Colonic mucosa (tissue), 4 donors: ENCODE results near the gene PRPH. TPM values are rescaled to one million over a fixed set of nuclear protein-coding genes. Genes with fewer than 3 reads are reported as not detected.

ENCODE experiments used
- DNase-seq: peaks from one replicate; pipeline ENCODE4 v3.0.0-alpha.2; 2020
- H3K27ac ChIP-seq: fragments of 200-600 bp; one replicate; pipeline ENCODE4 v1.8.0; 2021
- H3K27me3 ChIP-seq: fragments of 200-600 bp; one replicate; pipeline ENCODE4 v1.8.0; 2021
- H3K36me3 ChIP-seq: fragments of 200-600 bp; one replicate; pipeline ENCODE4 v1.8.0; 2021
- H3K4me1 ChIP-seq: fragments of 200-600 bp; one replicate; pipeline ENCODE4 v1.8.0; 2021; ENCODE audit warnings: mild to moderate bottlenecking
- H3K4me3 ChIP-seq: fragments of 200-600 bp; one replicate; pipeline ENCODE4 v1.8.0; 2021
- H3K9ac ChIP-seq, 2 donors: one replicate each; pipeline ENCODE4 v1.7.0; 2013; ENCODE audit warnings: control low read depth in 2 of 2, low read depth in 2 of 2, low read length in 2 of 2
- H3K9me3 ChIP-seq: fragments of 200-600 bp; one replicate; pipeline ENCODE4 v1.8.0; 2021
- intact Hi-C: fragments of 100-400 bp; cut with DNase I; formaldehyde crosslinking; loops from one replicate; pipeline ENCODE4 v1.14.1; 2022
- total RNA-seq, 2 donors: library from RNA; stranded (reverse); fragmentation: NEBNext Ultra II Directional in 1 of 2; extraction: Animal tissue kit (Norgen Biotek cat#: 25700) in 1 of 2; gene quantifications; one replicate each; pipeline ENCODE4 v1.2.1, GENCODE V29; 2021
- TF ChIP-seq, protein P1 (sequence below): fragments of 200-600 bp; IDR thresholded peaks from one replicate; pipeline ENCODE4 v1.8.0; 2022; ENCODE audit warnings: antibody characterized with exemption, mild to moderate bottlenecking
- donor health status: healthy.
- donor health status: DM: no; HTN: no; CAD: no.
- donor health status: DM: no; HTN: no; CAD: no.

PRPH gene
- total RNA-seq, 2 donors from 2014 or later: 3.9 to 21.9 TPM

- DNase-seq: no peak
- Histone ChIP-seq H3K4me1 (no peaks in the 10 kb centered on the region), H3K9ac (no peak overlapping the region), H3K27ac (no peak overlapping the region), H3K9me3 (no peaks in the 10 kb centered on the region), H3K4me3 (no peak overlapping the region), H3K36me3 (no peaks in the 10 kb centered on the region), H3K27me3 (no peaks in the 10 kb centered on the region)
- intact Hi-C loops: loop anchor here (2.0 kb wide), 1 partner anchor 50 kb away; no protein-coding TSS in a partner anchor
- TF ChIP-seq, protein P1, sequence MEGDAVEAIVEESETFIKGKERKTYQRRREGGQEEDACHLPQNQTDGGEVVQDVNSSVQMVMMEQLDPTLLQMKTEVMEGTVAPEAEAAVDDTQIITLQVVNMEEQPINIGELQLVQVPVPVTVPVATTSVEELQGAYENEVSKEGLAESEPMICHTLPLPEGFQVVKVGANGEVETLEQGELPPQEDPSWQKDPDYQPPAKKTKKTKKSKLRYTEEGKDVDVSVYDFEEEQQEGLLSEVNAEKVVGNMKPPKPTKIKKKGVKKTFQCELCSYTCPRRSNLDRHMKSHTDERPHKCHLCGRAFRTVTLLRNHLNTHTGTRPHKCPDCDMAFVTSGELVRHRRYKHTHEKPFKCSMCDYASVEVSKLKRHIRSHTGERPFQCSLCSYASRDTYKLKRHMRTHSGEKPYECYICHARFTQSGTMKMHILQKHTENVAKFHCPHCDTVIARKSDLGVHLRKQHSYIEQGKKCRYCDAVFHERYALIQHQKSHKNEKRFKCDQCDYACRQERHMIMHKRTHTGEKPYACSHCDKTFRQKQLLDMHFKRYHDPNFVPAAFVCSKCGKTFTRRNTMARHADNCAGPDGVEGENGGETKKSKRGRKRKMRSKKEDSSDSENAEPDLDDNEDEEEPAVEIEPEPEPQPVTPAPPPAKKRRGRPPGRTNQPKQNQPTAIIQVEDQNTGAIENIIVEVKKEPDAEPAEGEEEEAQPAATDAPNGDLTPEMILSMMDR: no peak
These were observed 5.9 kb upstream of the PRPH start for GRCh38 chr12:49288922-49289555.

DNA sequence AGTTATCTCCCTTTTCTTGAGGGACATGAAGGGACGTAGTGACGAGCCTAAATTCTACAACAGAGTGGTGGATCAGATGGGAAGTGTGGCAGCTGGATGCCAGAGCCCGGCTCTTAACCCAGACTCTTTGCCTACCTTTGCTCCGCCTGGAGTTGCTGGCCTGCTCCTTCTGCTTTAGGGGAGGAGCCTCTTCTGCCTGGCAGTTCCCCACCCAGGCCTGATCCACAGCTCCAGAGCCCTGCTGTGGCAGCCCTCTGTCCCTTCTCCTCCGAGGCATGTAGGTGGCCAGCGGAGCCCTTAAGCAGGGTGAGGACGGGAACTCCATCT is 2.3 kb upstream of the PRPH start:
- H3K4me3 ChIP-seq: no peak overlapping the region
- intact Hi-C loops: no loop called here
- H3K9me3 ChIP-seq: no peaks in the 10 kb centered on the region
- peaks cover 9% of the 10 kb centered on the region for H3K4me1 ChIP-seq
- peaks cover 34% of the 10 kb centered on the region for H3K27me3 ChIP-seq
- TF ChIP-seq, protein P1: no peak
- no peak for DNase-seq
- H3K27ac ChIP-seq: no peak overlapping the region
- no peaks in the 10 kb centered on the region for H3K36me3 ChIP-seq
- no peak overlapping the region for H3K9ac ChIP-seq

- intact Hi-C loops: no loop called here
- DNase-seq: peak; percentile 39
- no peak overlapping the region for H3K27ac ChIP-seq
- H3K9me3 ChIP-seq: no peaks in the 10 kb centered on the region
- H3K36me3 ChIP-seq: no peaks in the 10 kb centered on the region
- H3K9ac ChIP-seq: no peak overlapping the region
- H3K27me3 ChIP-seq: peaks cover 40% of the 10 kb centered on the region
- H3K4me1 ChIP-seq: peaks cover 12% of the 10 kb centered on the region
- H3K4me3 ChIP-seq: no peak overlapping the region
- TF ChIP-seq, protein P1: no peak
These were observed 1.6 kb upstream of the PRPH start for GRCh38 chr12:49293056-49293956.

GRCh38 chr12:49294086-49294803 is 702 bp upstream of the PRPH start:
- peaks cover 12% of the 10 kb centered on the region for H3K4me1 ChIP-seq
- H3K27me3 ChIP-seq: peaks cover 47% of the 10 kb centered on the region
- TF ChIP-seq, protein P1: no peak
- H3K27ac ChIP-seq: no peak overlapping the region
- no peaks in the 10 kb centered on the region for H3K9me3 ChIP-seq
- H3K9ac ChIP-seq: peak overlapping the region in 1 of 2 donors; percentile 24
- no peaks in the 10 kb centered on the region for H3K36me3 ChIP-seq
- no peak overlapping the region for H3K4me3 ChIP-seq
- intact Hi-C loops: no loop called here
- no peak for DNase-seq

DNA sequence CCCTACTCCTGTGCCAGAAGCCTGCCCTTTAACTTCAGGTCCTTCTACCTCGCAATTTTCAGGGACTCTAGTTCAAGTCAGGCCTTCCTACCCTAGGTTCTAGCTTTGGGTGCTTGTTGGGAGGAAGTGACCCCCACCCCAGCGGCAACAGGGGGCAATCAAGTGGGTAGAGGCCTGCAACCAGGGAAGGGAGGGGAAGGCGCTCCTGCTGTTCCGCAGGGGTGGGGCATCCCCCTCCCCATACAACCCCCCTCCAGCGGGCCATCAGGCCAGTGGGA is 204 bp upstream of the PRPH start:
- intact Hi-C loops: no loop called here
- H3K27me3 ChIP-seq: peaks cover 47% of the 10 kb centered on the region
- H3K4me1 ChIP-seq: peaks cover 12% of the 10 kb centered on the region
- H3K36me3 ChIP-seq: no peaks in the 10 kb centered on the region
- H3K4me3 ChIP-seq: no peak overlapping the region
- DNase-seq: no peak
- H3K9ac ChIP-seq: no peak overlapping the region
- TF ChIP-seq, protein P1: no peak
- H3K27ac ChIP-seq: no peak overlapping the region
- no peaks in the 10 kb centered on the region for H3K9me3 ChIP-seq
